Mesendoderm (in vitro differentiated cells): ENCODE results near the gene DDX60.

Experiments
- DNase-seq: peaks from one replicate; pipeline ENCODE4 v3.0.0; 2013
- H2AK5ac ChIP-seq: 2 replicates; pipeline ENCODE4 v1.6.1; 2013; ENCODE audit warnings: low read length, inconsistent platforms
- H2BK120ac ChIP-seq: 2 replicates; pipeline ENCODE4 v1.6.1; 2013; ENCODE audit warnings: low read depth, mild to moderate bottlenecking, low read length, moderate library complexity, mixed read lengths
- H2BK15ac ChIP-seq: replicated peaks from 2 replicates; pipeline ENCODE4 v1.6.1; 2013; ENCODE audit warnings: low read depth, mild to moderate bottlenecking, moderate library complexity
- H2BK5ac ChIP-seq: 2 replicates; pipeline ENCODE4 v1.6.1; 2013; ENCODE audit warnings: low read length, inconsistent platforms
- H3K18ac ChIP-seq: 2 replicates; pipeline ENCODE4 v1.6.1; 2013; ENCODE audit warnings: mild to moderate bottlenecking, low read length, mixed read lengths
- H3K23ac ChIP-seq: one replicate; pipeline ENCODE4 v1.6.1; 2013; ENCODE audit warnings: low read length
- H3K27ac ChIP-seq: 2 replicates; pipeline ENCODE4 v1.5.1; 2013; ENCODE audit warnings: low read depth, mild to moderate bottlenecking, inconsistent platforms, low read length, moderate library complexity
- H3K27me3 ChIP-seq: 2 replicates; pipeline ENCODE4 v1.6.1; 2013; ENCODE audit warnings: low read length, control low read depth, mild to moderate bottlenecking, inconsistent platforms; ENCODE audit not compliant: insufficient read depth, poor library complexity
- H3K36me3 ChIP-seq: 2 replicates; pipeline ENCODE4 v1.6.1; 2013; ENCODE audit warnings: low read length, inconsistent platforms; ENCODE audit not compliant: control insufficient read depth, insufficient read depth
- H3K4ac ChIP-seq: one replicate; pipeline ENCODE4 v1.6.1; 2013; ENCODE audit warnings: low read depth, mild to moderate bottlenecking, low read length, moderate library complexity
- H3K4me1 ChIP-seq: 2 replicates; pipeline ENCODE4 v1.6.1; 2013; ENCODE audit warnings: low read depth, low read length, inconsistent platforms; ENCODE audit not compliant: control insufficient read depth
- H3K4me2 ChIP-seq: 2 replicates; pipeline ENCODE4 v1.6.1; 2013; ENCODE audit warnings: low read length
- H3K4me3 ChIP-seq: 2 replicates; pipeline ENCODE4 v1.5.1; 2013; ENCODE audit warnings: mild to moderate bottlenecking, low read length
- H3K56ac ChIP-seq: one replicate; pipeline ENCODE4 v1.6.1; 2013; ENCODE audit warnings: low read length
- H3K79me1 ChIP-seq: 2 replicates; pipeline ENCODE4 v1.6.1; 2013; ENCODE audit warnings: low read length, inconsistent platforms
- H3K79me2 ChIP-seq: 2 replicates; pipeline ENCODE4 v1.6.1; 2013; ENCODE audit warnings: mild to moderate bottlenecking, low read length; ENCODE audit not compliant: control insufficient read depth, insufficient read depth
- H3K9ac ChIP-seq: 2 replicates; pipeline ENCODE4 v1.6.1; 2013; ENCODE audit warnings: low read length, inconsistent platforms
- H4K5ac ChIP-seq: one replicate; pipeline ENCODE4 v1.6.1; 2013; ENCODE audit warnings: low read length
- H4K8ac ChIP-seq: one replicate; pipeline ENCODE4 v1.6.1; 2013; ENCODE audit warnings: low read depth, mild to moderate bottlenecking, control low read depth, low read length, moderate library complexity
- WGBS: extraction: QIAGEN DNeasy Blood & Tissue Kit; methylation state at CpG from one replicate; pipeline ENCODE4 v1.1.7; 2013; ENCODE audit warnings: low lambda C conversion rate, missing lambda C conversion rate; ENCODE audit not compliant: insufficient coverage; ENCODE audit errors: extremely low coverage; 5-methylcytosine and 5-hydroxymethylcytosine counted together

DDX60 gene

GRCh38 chr4:168174308-168174707 lies 144.2 kb downstream of the DDX60 start:
- Histone ChIP-seq H4K8ac (no peak overlapping the region), H3K27ac (no peak overlapping the region), H2AK5ac (no peak overlapping the region), H3K36me3 (no peaks in the 10 kb centered on the region), H3K9ac (no peak overlapping the region), H3K4me1 (no peaks in the 10 kb centered on the region), H3K23ac (no peak overlapping the region), H3K79me2 (no peaks in the 10 kb centered on the region), H3K4me3 (no peak overlapping the region), H2BK15ac (no peak overlapping the region), H3K27me3 (no peaks in the 10 kb centered on the region), H4K5ac (no peak overlapping the region), H2BK5ac (no peak overlapping the region), H3K4me2 (no peak overlapping the region), H3K4ac (no peak overlapping the region), H3K56ac (no peak overlapping the region), H2BK120ac (no peak overlapping the region), H3K18ac (no peak overlapping the region), H3K79me1 (no peaks in the 10 kb centered on the region)
- DNase-seq = no peak
- no CpG with 5 or more reads among the region's 6 CpGs for WGBS

GRCh38 chr4:168167714-168168284 lies 150.8 kb downstream of the DDX60 start:
- Histone ChIP-seq H2AK5ac (no peak overlapping the region), H3K4ac (no peak overlapping the region), H4K5ac (no peak overlapping the region), H3K23ac (no peak overlapping the region), H2BK15ac (no peak overlapping the region), H3K27me3 (no peaks in the 10 kb centered on the region), H3K27ac (no peak overlapping the region), H3K9ac (no peak overlapping the region), H3K79me2 (no peaks in the 10 kb centered on the region), H3K79me1 (no peaks in the 10 kb centered on the region), H3K4me2 (no peak overlapping the region), H2BK120ac (no peak overlapping the region), H3K36me3 (no peaks in the 10 kb centered on the region), H3K18ac (no peak overlapping the region), H2BK5ac (no peak overlapping the region), H3K56ac (no peak overlapping the region), H3K4me1 (no peaks in the 10 kb centered on the region), H4K8ac (no peak overlapping the region), H3K4me3 (no peak overlapping the region)
- no CpG with 5 or more reads among the region's 6 CpGs for WGBS
- DNase-seq = no peak
